Gastrocnemius medialis (tissue), 4 donors: ENCODE results near the gene CFAP46.

ENCODE experiments used
- CTCF ChIP-seq, 5 experiments: fragments of 450-650 bp in 3 of 5; fragments of 200-600 bp in 2 of 5; sonication (generic) in 2 of 5; IDR thresholded peaks in 4 of 5; conservative IDR thresholded peaks in 1 of 5; 1 replicate in 4 of 5; 2 replicates in 1 of 5; pipeline ENCODE4 v1.5.1; 2016 to 2019; ENCODE audit warnings: antibody characterized with exemption in 5 of 5, mild to moderate bottlenecking in 3 of 5, moderate library complexity in 3 of 5
- POLR2A ChIP-seq, 2 donors: fragments of 450-650 bp; IDR thresholded peaks; one replicate each; pipeline ENCODE4 v1.6.1; 2017; ENCODE audit warnings: antibody characterized with exemption in 2 of 2, mild to moderate bottlenecking in 2 of 2, moderate library complexity in 2 of 2

- no peak for TF ChIP-seq CTCF (IDR thresholded peaks at IDR 0.05 in 4 of 5, conservative IDR thresholded peaks at IDR 0.05 in 1 of 5)
- TF ChIP-seq POLR2A (IDR thresholded peaks at IDR 0.05) = no peak
Observed at GRCh38 chr10:132758865-132759264, 183.5 kb downstream of the CFAP46 start.
